BJ (cell line): Measurements from ENCODE around the gene CPNE4. TPM values are rescaled to one million over a fixed set of nuclear protein-coding genes. Genes with fewer than 3 reads are reported as not detected.

Source experiments
- CTCF ChIA-PET: fragments of 350-600 bp; formaldehyde crosslinking; extraction: SDS; loops from one replicate; lab custom pipeline; 2021; ENCODE audit warnings: antibody characterized with exemption, inconsistent platforms; lab: Yijun Ruan, JAX
- POLR2A ChIA-PET: fragments of 300-600 bp; sonication (Branson Sonifier 250); formaldehyde crosslinking; extraction: SDS; loops from one replicate; lab custom pipeline; 2021; ENCODE audit warnings: antibody characterized with exemption; lab: Charles Lee
- DNase-seq: peaks from one replicate; pipeline ENCODE4 v3.0.0-alpha.2; 2011; ENCODE audit warnings: low read depth
- H3K27me3 ChIP-seq: 2 replicates; pipeline ENCODE4 v1.6.0; 2011; ENCODE audit warnings: low read length; ENCODE audit not compliant: control insufficient read depth, insufficient read depth
- H3K36me3 ChIP-seq: 2 replicates; pipeline ENCODE4 v1.5.1; 2011; ENCODE audit warnings: low read length; ENCODE audit not compliant: control insufficient read depth, insufficient read depth
- H3K4me3 ChIP-seq: 2 replicates; pipeline ENCODE4 v1.5.1; 2011; ENCODE audit warnings: low read depth, mild to moderate bottlenecking, control low read depth, low read length
- CTCF ChIP-seq: IDR thresholded peaks from 2 replicates; pipeline ENCODE4 v1.5.1; 2011; ENCODE audit warnings: low read depth, mild to moderate bottlenecking, control low read depth, inconsistent platforms, low read length, moderate library complexity; ENCODE audit not compliant: insufficient read depth
- polyA plus RNA-seq: library from polyadenylated mRNA; depleted of rRNA; stranded (reverse); fragments of >200 nt; gene quantifications from 2 replicates; pipeline ENCODE4 v1.2.3, GENCODE V29; 2011

Gene CPNE4
- polyA plus RNA-seq, 1 experiment, result not detected

GRCh38 chr3:131928593-131928992, 106.2 kb downstream of the CPNE4 start:
- no peak for DNase-seq
- no peak overlapping the region for H3K4me3 ChIP-seq
- H3K36me3 ChIP-seq, result no peaks in the 10 kb centered on the region
- CTCF ChIA-PET, result no interaction called here
- H3K27me3 ChIP-seq, result no peaks in the 10 kb centered on the region
- POLR2A ChIA-PET, result no interaction called here
- TF ChIP-seq CTCF, result no peak

- Histone ChIP-seq H3K4me3 (no peak overlapping the region), H3K27me3 (no peaks in the 10 kb centered on the region), H3K36me3 (no peaks in the 10 kb centered on the region)
- CTCF ChIA-PET, result no interaction called here
- no peak for DNase-seq
- no peak for TF ChIP-seq CTCF
- POLR2A ChIA-PET, result no interaction called here
Measured at GRCh38 chr3:131925571-131925970, 109.2 kb downstream of the CPNE4 start.

GRCh38 chr3:131922356-131922755, 112.5 kb downstream of the CPNE4 start:
- no peak for DNase-seq
- POLR2A ChIA-PET, result no interaction called here
- CTCF ChIA-PET, result no interaction called here
- Histone ChIP-seq H3K27me3 (no peaks in the 10 kb centered on the region), H3K36me3 (no peaks in the 10 kb centered on the region), H3K4me3 (no peak overlapping the region)
- TF ChIP-seq CTCF, result no peak

GRCh38 chr3:131917006-131917405, 117.8 kb downstream of the CPNE4 start:
- TF ChIP-seq CTCF, result no peak
- no peaks in the 10 kb centered on the region for H3K36me3 ChIP-seq
- ChIA-PET POLR2A (no interaction called here), CTCF (no interaction called here)
- DNase-seq, result no peak
- no peak overlapping the region for H3K4me3 ChIP-seq
- 0 out of 2 replicates have a peak, but pooled peaks cover 2% of the 10 kb centered on the region for H3K27me3 ChIP-seq

- CTCF ChIA-PET, result interaction anchor here (0.8 to 1.6 kb wide), 2 partner anchors 15 to 115 kb away, joined by 3 read pairs; no protein-coding TSS in a partner anchor
- Histone ChIP-seq H3K36me3 (no peaks in the 10 kb centered on the region), H3K4me3 (no peak overlapping the region), H3K27me3 (0 out of 2 replicates have a peak, but pooled peaks cover 2% of the 10 kb centered on the region)
- TF ChIP-seq CTCF, result no peak
- no peak for DNase-seq
- POLR2A ChIA-PET, result no interaction called here
Measured at GRCh38 chr3:131914090-131914691, 120.6 kb downstream of the CPNE4 start.
